ENCODE measurements around the gene MMP25.

The MMP25 gene

GRCh38 chr16:3038896-3039295 is 7.5 kb upstream of the MMP25 start:
- Histone ChIP-seq H3K27ac (ENCODE audit: poor library complexity, severe bottlenecking) (no peak overlapping the region), H3K36me3 (ENCODE audit: low read depth) (no peaks in the 10 kb centered on the region), H3K4me3 (ENCODE audit: severe bottlenecking) (no peak overlapping the region), H3K27me3 (ENCODE audit: insufficient read depth, poor library complexity, severe bottlenecking) (peaks cover 27% of the 10 kb centered on the region), H3K4me1 (ENCODE audit: insufficient read depth, poor library complexity, severe bottlenecking) (no peaks in the 10 kb centered on the region), H3K9me3 (ENCODE audit: severe bottlenecking) (no peaks in the 10 kb centered on the region)
- no peak for DNase-seq (ENCODE audit: low spot score)
- TF ChIP-seq CTCF (IDR thresholded peaks at IDR 0.05; ENCODE audit: poor library complexity, severe bottlenecking), result no peak
- ATAC-seq (ENCODE audit: low read depth), result no peak

GRCh38 chr16:3042376-3042775 is 4.0 kb upstream of the MMP25 start:
- no peak overlapping the region for H3K4me3 ChIP-seq (ENCODE audit: severe bottlenecking)
- no peak for ATAC-seq (ENCODE audit: low read depth)
- H3K27ac ChIP-seq (ENCODE audit: poor library complexity, severe bottlenecking), result no peak overlapping the region
- TF ChIP-seq CTCF (IDR thresholded peaks at IDR 0.05; ENCODE audit: poor library complexity, severe bottlenecking), result no peak
- H3K4me1 ChIP-seq (ENCODE audit: insufficient read depth, poor library complexity, severe bottlenecking), result no peaks in the 10 kb centered on the region
- no peak for DNase-seq (ENCODE audit: low spot score)
- no peaks in the 10 kb centered on the region for H3K36me3 ChIP-seq (ENCODE audit: low read depth)
- peaks cover 31% of the 10 kb centered on the region for H3K27me3 ChIP-seq (ENCODE audit: insufficient read depth, poor library complexity, severe bottlenecking)
- no peaks in the 10 kb centered on the region for H3K9me3 ChIP-seq (ENCODE audit: severe bottlenecking)

- Histone ChIP-seq H3K27ac (ENCODE audit: poor library complexity, severe bottlenecking) (no peak overlapping the region), H3K4me1 (ENCODE audit: insufficient read depth, poor library complexity, severe bottlenecking) (no peaks in the 10 kb centered on the region), H3K4me3 (ENCODE audit: severe bottlenecking) (no peak overlapping the region), H3K27me3 (ENCODE audit: insufficient read depth, poor library complexity, severe bottlenecking) (peaks cover 33% of the 10 kb centered on the region), H3K9me3 (ENCODE audit: severe bottlenecking) (no peaks in the 10 kb centered on the region), H3K36me3 (ENCODE audit: low read depth) (no peaks in the 10 kb centered on the region)
- no peak for DNase-seq (ENCODE audit: low spot score)
- no peak for TF ChIP-seq CTCF (IDR thresholded peaks at IDR 0.05; ENCODE audit: poor library complexity, severe bottlenecking)
- no peak for ATAC-seq (ENCODE audit: low read depth)
Observed at GRCh38 chr16:3044708-3045107, 1.7 kb upstream of the MMP25 start.

- no peak for TF ChIP-seq CTCF (IDR thresholded peaks at IDR 0.05; ENCODE audit: poor library complexity, severe bottlenecking)
- 0 out of 3 replicates have a peak, but pooled peaks have one; percentile 19 for ATAC-seq (ENCODE audit: low read depth)
- Histone ChIP-seq H3K27me3 (ENCODE audit: insufficient read depth, poor library complexity, severe bottlenecking) (peaks cover 40% of the 10 kb centered on the region), H3K4me3 (ENCODE audit: severe bottlenecking) (peak overlapping the region; percentile 34), H3K36me3 (ENCODE audit: low read depth) (no peaks in the 10 kb centered on the region), H3K4me1 (ENCODE audit: insufficient read depth, poor library complexity, severe bottlenecking) (no peaks in the 10 kb centered on the region), H3K27ac (ENCODE audit: poor library complexity, severe bottlenecking) (no peak overlapping the region), H3K9me3 (ENCODE audit: severe bottlenecking) (no peaks in the 10 kb centered on the region)
- no peak for DNase-seq (ENCODE audit: low spot score)
Observed at GRCh38 chr16:3046641-3047386, 453 bp downstream of the MMP25 start.

- H3K27ac ChIP-seq (ENCODE audit: poor library complexity, severe bottlenecking), result no peak overlapping the region
- no peaks in the 10 kb centered on the region for H3K4me1 ChIP-seq (ENCODE audit: insufficient read depth, poor library complexity, severe bottlenecking)
- H3K9me3 ChIP-seq (ENCODE audit: severe bottlenecking), result no peaks in the 10 kb centered on the region
- peaks cover 40% of the 10 kb centered on the region for H3K27me3 ChIP-seq (ENCODE audit: insufficient read depth, poor library complexity, severe bottlenecking)
- H3K36me3 ChIP-seq (ENCODE audit: low read depth), result no peaks in the 10 kb centered on the region
- DNase-seq (ENCODE audit: low spot score) (no peak), ATAC-seq (ENCODE audit: low read depth) (peak; percentile 5; the same call in 1 of the 3 replicates)
- no peak for TF ChIP-seq CTCF (IDR thresholded peaks at IDR 0.05; ENCODE audit: poor library complexity, severe bottlenecking)
- no peak overlapping the region for H3K4me3 ChIP-seq (ENCODE audit: severe bottlenecking)
Observed at GRCh38 chr16:3047387-3047720, 993 bp downstream of the MMP25 start.

All from RWPE2 (cell line).